Measurements from ENCODE around the gene ST8SIA4.
"Not testable (repeated sequence)": the region's sequence is repeated elsewhere in the genome, so short reads cannot be mapped to it uniquely, and the experiment has no call there.

The ST8SIA4 gene

DNA sequence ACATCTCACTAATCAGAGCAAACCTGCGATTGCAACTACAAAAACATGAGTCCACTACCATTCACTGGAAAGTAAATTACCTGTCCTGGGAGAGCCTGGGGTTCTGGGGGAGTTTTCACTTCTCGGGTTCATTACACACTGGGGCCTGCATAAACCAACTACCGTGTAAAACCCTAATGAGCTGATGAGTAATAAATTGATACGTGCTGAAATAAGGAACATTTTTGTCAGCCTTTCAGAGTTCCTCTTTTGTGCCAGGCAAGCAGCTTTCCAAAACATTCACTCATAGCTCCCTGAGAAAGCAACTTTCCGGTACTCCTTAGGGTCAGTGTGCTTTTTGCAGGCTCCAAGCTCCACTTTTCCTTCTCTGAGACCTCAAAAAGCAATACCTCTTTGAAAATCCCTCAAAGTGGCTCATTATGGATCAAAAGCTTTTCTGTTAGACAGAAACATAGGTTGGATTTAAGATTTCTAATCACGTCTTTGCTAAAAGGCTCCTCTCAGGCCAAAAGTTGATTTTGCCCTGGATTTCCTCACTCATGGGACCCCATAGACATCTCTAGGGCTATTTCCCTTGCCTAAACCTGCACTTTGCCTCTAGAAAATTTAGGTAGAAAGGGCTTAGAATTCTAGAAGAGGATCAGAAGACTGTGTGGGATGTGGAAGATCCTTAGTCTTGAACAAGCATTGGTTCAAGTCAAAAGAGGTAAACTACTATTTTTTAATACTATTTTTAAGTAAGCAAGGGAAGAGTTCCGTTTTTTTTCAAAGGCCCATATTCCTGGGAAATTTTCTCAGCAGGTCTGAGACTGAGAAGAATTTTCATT, 74.8 kb downstream of the ST8SIA4 start:
- no peak for DNase-seq (ENCODE audit: low read depth)

GRCh38 chr5:100827481-100827889, 75.6 kb downstream of the ST8SIA4 start:
- DNase-seq (ENCODE audit: low read depth): no peak

- no peak for DNase-seq (ENCODE audit: low read depth)
Observed at GRCh38 chr5:100826133-100826532, 76.9 kb downstream of the ST8SIA4 start.

- DNase-seq (ENCODE audit: low read depth): no peak
Observed at GRCh38 chr5:100824635-100825034, 78.4 kb downstream of the ST8SIA4 start.

- DNase-seq (ENCODE audit: low read depth): no peak
Observed at GRCh38 chr5:100823812-100824211, 79.3 kb downstream of the ST8SIA4 start.

DNA sequence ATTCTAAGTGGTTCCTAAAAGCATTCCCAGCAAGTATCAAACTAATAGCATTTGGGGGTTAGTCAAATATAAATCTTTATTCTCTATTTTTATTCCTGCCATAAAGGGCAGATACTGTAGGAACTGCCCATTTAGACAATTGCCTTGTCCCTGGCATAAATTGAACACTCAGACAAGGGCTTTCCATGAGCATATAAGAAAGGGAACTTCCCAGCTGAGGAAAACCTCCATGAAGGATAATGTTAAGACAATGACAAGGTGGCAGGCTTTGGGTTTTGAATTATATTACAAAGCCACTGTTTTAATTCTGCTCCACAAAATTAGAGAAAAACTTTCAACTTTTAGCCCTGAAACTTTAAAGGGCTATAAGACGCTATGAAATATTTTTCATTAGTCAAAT, 81.3 kb downstream of the ST8SIA4 start:
- no peak for DNase-seq (ENCODE audit: low read depth)

GRCh38 chr5:100818340-100818739, 84.7 kb downstream of the ST8SIA4 start:
- DNase-seq (ENCODE audit: low read depth): no peak

DNA sequence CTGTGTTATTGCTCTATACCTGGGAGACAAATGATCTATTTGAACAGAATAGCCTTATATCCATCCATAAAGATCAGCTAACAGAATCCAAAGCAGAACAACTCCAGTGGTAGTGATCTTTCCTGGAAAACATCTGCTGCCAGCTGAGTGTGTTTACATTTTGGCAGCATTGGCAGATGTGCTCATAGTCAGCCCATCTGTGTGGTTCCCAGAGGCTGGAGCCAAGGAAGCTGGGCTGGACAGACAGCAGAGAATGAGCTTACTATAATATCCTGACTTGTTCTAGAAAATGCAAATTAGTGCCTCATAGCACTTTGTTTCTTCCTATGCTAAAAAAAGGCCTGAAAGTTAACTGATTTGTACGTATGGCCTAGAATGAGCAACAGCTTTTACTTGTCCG, 99.7 kb downstream of the ST8SIA4 start:
- DNase-seq (ENCODE audit: low read depth): no peak

GRCh38 chr5:100802208-100802607, 100.9 kb downstream of the ST8SIA4 start:
- DNase-seq (ENCODE audit: low read depth): no peak

GRCh38 chr5:100800562-100800961, 102.5 kb downstream of the ST8SIA4 start:
- DNase-seq (ENCODE audit: low read depth): no peak

DNA sequence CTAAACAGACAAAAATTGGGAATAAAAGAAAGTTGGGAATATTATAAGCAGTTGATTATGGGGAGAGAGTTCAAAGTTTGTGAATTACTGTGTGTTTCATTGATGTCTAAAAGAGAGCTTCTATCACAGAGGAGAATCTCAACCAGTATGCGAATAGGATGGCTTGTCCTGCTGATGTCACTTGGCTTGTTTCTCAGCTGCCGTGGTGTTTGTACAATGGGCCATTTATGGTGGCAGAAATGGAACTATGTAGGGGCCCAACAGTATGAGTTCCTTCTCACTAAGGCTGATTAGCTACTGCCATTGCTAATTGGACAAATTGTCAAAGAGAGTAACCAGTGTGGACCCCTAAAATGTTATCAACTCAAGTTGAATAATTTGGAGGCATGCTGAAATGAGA, 103.9 kb downstream of the ST8SIA4 start:
- no peak for DNase-seq (ENCODE audit: low read depth)

DNA sequence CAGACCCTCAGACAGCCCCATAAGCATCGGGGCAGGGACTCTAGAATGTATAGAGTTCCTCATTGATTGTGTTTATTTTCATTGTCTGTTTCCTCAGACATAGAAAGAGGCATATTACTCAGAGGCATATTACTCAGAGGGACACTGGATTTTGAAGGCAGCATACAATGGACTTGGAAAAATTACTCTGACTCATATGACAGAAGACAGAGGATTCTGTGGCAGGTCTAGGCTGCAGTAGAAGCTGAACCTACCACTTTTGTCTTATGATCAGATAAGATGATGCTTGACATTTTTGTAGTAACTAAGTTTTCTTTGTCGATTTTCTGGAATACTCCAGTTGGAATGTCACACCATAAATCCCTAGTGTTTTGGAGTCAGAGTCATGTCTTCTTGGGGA, 105.2 kb downstream of the ST8SIA4 start:
- no peak for DNase-seq (ENCODE audit: low read depth)

- DNase-seq (ENCODE audit: low read depth): no peak
Observed at GRCh38 chr5:100796851-100797250, 106.2 kb downstream of the ST8SIA4 start.

DNA sequence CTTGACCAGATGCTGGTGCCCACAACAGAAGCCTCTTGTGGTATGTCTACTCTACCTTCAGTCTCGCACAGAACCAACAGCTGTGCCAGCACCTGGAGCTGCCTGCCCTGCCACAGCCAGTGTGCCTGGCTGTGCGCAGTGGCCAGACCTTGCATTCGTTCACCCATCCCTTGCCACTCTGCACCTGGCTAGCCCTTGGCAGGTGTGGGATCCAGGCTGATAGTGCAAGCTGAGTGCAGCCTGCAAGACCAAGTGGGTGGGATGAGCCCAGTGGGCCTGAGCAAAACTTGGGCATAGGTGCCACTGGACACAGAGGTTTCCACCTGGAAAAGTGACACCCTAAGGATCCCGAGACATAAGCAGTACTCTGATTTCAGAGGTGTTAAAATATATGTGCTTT, 108.2 kb downstream of the ST8SIA4 start:
- no peak for DNase-seq (ENCODE audit: low read depth)

DNA sequence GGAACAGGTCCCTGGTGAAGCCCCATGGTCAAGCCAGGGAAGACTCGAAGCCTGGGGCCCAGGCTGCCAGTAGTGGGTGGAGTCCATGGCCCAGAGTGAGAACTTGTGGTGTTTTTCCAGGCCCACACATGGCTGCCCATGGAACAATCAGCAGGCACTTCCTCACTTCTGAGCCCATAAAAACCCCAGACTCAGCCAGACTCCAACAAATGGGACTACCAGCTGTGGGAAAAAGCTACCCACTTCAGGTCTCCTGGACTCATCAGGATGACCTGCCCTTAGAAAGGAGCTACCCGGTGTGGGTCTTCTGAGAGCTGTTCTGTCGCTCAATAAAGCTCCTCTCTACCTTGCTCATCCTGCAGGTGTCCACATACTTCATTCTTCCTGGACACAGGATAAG, 108.9 kb downstream of the ST8SIA4 start:
- no peak for DNase-seq (ENCODE audit: low read depth)

DNA sequence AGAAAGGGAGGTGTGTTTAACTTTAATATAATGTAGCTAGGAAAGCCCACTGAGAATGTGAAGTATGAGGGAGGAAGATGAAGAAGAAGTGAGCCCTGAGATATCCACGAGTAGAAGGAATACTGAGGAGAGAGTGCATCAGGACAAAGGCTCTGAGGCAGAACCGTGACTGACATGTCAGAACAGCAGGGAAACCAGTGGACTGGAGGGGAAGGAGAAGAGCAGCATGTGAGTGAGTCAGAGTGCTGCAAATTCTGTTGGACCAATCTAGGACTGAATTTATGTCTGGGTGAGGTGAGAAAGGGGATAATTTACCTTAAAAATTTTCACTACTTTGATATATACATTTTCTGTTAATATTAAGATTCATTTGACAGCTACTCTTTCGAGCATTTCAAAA, 110.3 kb downstream of the ST8SIA4 start:
- no peak for DNase-seq (ENCODE audit: low read depth)

GRCh38 chr5:100791391-100791790, 111.7 kb downstream of the ST8SIA4 start:
- no peak for DNase-seq (ENCODE audit: low read depth)

DNA sequence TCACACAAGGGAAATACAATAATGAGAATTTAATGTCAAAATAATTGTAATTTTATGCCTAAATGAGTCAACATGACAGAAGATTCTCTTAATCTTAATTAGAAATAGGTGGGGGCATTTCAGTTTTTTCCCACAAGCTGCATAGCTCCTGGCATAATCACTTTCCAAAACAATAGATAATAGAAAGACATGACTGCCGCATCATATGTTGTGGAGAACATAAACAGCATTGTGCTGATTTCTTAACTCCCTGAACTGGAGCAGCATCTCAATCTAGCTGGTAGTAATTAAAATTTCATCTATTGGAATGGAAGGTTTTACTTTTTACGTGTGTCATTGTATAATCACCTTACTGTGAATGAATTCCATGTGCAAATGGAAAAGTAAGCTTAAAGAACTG, 112.1 kb downstream of the ST8SIA4 start:
- DNase-seq (ENCODE audit: low read depth): no peak

- no peak for DNase-seq (ENCODE audit: low read depth)
Observed at GRCh38 chr5:100790170-100790665, 112.9 kb downstream of the ST8SIA4 start.

GRCh38 chr5:100789694-100790093, 113.4 kb downstream of the ST8SIA4 start:
- DNase-seq (ENCODE audit: low read depth): no peak

DNA sequence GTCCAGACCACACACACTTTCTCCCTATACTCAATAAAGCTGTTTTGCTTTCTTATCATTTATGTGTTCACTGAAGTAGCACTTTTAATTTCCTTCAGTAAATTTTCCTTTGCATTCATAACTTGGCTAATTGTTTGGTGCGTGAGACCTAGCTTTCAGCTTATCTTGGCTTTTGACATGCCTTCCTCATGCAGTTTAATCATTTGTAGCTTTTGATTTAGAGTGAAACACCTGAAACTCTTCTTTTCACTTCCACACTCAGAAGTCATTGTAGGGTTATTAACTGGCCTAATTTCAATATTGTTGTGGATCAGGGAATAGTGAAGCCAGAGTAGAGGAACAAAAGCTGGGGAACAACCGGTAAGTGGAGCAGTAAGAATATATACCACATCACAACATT, 114.7 kb downstream of the ST8SIA4 start:
- DNase-seq (ENCODE audit: low read depth): no peak

DNA sequence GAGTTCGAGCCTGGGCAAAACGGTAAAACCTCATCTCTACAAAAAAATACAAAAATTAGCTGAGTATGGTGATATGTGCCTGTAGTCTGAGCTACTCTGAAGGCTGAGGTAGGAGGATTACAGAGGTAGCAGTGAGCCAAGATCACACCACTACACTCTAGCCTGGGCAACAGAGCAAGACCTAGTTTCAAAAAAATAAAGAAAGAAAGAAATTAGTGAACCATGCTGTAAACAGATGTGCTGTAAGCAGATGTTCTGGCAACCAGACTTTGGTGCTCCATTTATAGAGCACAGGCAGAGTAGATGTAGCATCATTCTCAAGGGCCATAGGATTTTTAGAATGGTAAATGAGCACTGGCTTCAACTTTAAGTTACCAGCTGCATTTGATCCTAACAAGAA, 115.4 kb downstream of the ST8SIA4 start:
- no peak for DNase-seq (ENCODE audit: low read depth)

DNA sequence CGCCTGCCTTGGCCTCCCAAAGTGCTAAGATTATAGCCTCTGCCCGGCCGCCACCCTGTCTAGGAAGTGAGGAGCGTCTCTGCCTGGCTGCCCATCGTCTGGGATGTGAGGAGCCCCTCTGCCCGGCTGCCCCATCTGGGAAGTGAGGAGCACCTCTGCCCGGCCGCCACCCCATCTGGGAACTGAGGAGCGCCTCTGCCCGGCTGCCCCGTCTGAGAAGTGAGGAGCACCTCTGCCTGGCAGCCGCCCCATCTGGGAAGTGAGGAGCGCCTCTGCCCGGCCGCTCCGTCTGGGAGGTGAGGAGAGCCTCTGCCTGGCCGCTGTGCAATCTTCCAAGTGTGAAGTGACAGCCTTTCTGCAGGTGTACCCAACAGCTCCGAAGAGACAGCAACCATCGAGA, 117.5 kb downstream of the ST8SIA4 start:
- DNase-seq (ENCODE audit: low read depth): not testable (repeated sequence)

DNA sequence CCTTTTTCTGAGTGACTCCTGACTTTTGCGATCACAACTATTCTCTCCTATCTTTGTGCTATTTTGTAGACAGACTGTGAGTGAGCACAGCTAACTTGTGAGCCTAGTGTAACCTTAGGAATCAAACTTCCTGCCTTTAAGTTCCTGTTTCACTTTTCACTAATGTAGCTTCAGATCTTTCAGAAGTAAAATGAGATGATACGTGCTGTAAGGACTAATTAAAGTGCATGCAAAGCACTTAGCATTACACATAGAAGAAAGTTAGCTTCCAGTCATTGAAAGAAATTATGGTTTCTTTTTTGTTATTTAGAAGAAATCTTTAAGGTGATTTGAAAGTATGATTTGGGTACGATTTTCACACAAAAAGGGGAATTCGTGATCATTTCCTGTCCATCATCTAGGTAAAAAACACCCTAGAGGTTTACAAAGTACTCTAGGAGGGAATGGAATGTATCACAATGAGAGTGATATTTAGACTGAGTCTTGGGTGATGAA, 122.7 kb downstream of the ST8SIA4 start:
- DNase-seq (ENCODE audit: low read depth): no peak

Data from activated T-helper 1 cell treated with Interleukin-2 at 50 U/mL for 16 hours (primary cell).